Endothelial cell (in vitro differentiated cells): ENCODE measurements around the gene POLR3A. TPM values are rescaled to one million over a fixed set of nuclear protein-coding genes. Genes with fewer than 3 reads are reported as not detected.
A peak's percentile ranks its signal among the peaks of the same experiment; 100 is the strongest.
"Not testable (repeated sequence)": the region's sequence is repeated elsewhere in the genome, so short reads cannot be mapped to it uniquely, and the experiment has no call there.

Experiments
- DNase-seq: peaks from one replicate; pipeline ENCODE4 v3.0.0; 2021; ENCODE audit warnings: low spot score
- H3K27ac Mint-ChIP-seq: one replicate; pipeline ENCODE4 v1.8.0; 2021; ENCODE audit warnings: mixed read lengths, inconsistent platforms; ENCODE audit not compliant: unreplicated experiment
- H3K27me3 Mint-ChIP-seq: one replicate; pipeline ENCODE4 v1.8.0; 2021; ENCODE audit warnings: mild to moderate bottlenecking, moderate library complexity, mixed read lengths, inconsistent platforms; ENCODE audit not compliant: unreplicated experiment
- H3K36me3 Mint-ChIP-seq: one replicate; pipeline ENCODE4 v1.8.0; 2021; ENCODE audit warnings: mild to moderate bottlenecking, low read depth, mixed read lengths, inconsistent platforms; ENCODE audit not compliant: unreplicated experiment
- H3K4me1 Mint-ChIP-seq: one replicate; pipeline ENCODE4 v1.8.0; 2021; ENCODE audit warnings: mild to moderate bottlenecking, mixed read lengths, inconsistent platforms; ENCODE audit not compliant: unreplicated experiment
- H3K4me3 Mint-ChIP-seq: one replicate; pipeline ENCODE4 v1.8.0; 2021; ENCODE audit warnings: mild to moderate bottlenecking, mixed read lengths, inconsistent platforms; ENCODE audit not compliant: unreplicated experiment
- H3K9me3 Mint-ChIP-seq: one replicate; pipeline ENCODE4 v1.8.0; 2021; ENCODE audit warnings: mixed read lengths, inconsistent platforms; ENCODE audit not compliant: unreplicated experiment
- CTCF ChIP-seq: fragments of 200-600 bp; sonication (generic); IDR thresholded peaks from one replicate; pipeline ENCODE4 v1.5.0; 2021; ENCODE audit warnings: antibody characterized with exemption; ENCODE audit not compliant: unreplicated experiment
- long read RNA-seq: library from polyadenylated mRNA; unstranded; transcript quantifications from one replicate; pipeline ENCODE4 v2.0.0, GENCODE V29; 2020; ENCODE audit not compliant: unreplicated experiment
- total RNA-seq: library from RNA; stranded (reverse); fragmentation: NEBNext Ultra II Directional; extraction: Animal tissue kit (Norgen Biotek cat#: 25700); gene quantifications from one replicate; pipeline ENCODE4 v1.2.1, GENCODE V29; 2021; ENCODE audit not compliant: unreplicated experiment

POLR3A gene
- 18.4 TPM for total RNA-seq
- long read RNA-seq, partial matches to known transcripts = 3 of 3 reads
- long read RNA-seq, other reads (novel, unspliced or antisense) = 0 of 3 reads

- Mint-ChIP-seq H3K36me3 (peaks cover 20% of the 10 kb centered on the region), H3K4me3 (peak within 1 kb of the TSS; percentile 99), H3K4me1 (peaks cover 24% of the 10 kb centered on the region), H3K27ac (peak within 1 kb of the TSS; percentile 70), H3K27me3 (peaks cover 4% of the 10 kb centered on the region), H3K9me3 (no peaks in the 10 kb centered on the region)
- no peak for TF ChIP-seq CTCF
- DNase-seq = peak; percentile 85
Measured at GRCh38 chr10:78029269-78030226, at the start of gene POLR3A. Gene POLR3A, minus strand, starts transcription at chr10:78029515. Its CDS starts 108 bp downstream, at chr10:78029407.

- Mint-ChIP-seq H3K27ac (no peak overlapping the region), H3K36me3 (no peaks in the 10 kb centered on the region), H3K4me3 (no peak overlapping the region), H3K9me3 (no peaks in the 10 kb centered on the region), H3K27me3 (peaks cover 2% of the 10 kb centered on the region), H3K4me1 (no peaks in the 10 kb centered on the region)
- no peak for TF ChIP-seq CTCF
- DNase-seq = no peak
Measured at GRCh38 chr10:78078539-78079330, 49.4 kb upstream of the POLR3A start.

GRCh38 chr10:78075806-78076205 is 46.5 kb upstream of the POLR3A start:
- H3K27me3 Mint-ChIP-seq, DNase-seq, H3K27ac Mint-ChIP-seq, H3K9me3 Mint-ChIP-seq, H3K36me3 Mint-ChIP-seq, H3K4me1 Mint-ChIP-seq, H3K4me3 Mint-ChIP-seq: not testable (repeated sequence)

DNA sequence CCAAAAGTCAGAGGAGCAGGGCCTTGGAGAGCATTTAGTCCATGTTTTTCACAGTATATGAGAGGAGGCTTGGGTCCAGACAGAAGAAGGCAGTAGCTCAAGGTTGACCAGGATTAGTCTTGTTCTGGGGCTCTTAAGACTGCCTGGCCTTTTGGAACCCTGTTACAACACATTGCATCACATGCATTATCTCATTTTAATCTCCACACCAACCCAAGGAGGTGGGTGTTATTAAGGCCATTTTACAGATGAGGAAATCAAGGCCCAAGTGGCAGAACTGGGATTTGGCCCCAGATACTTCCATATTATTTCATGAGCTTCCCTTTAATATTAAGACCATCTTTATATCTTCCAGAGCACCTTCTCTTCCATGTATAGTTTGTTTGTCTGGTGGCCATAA is 43.2 kb upstream of the POLR3A start:
- H3K27ac Mint-ChIP-seq = no peak overlapping the region
- no peak overlapping the region for H3K4me3 Mint-ChIP-seq
- no peaks in the 10 kb centered on the region for H3K4me1 Mint-ChIP-seq
- no peak for DNase-seq
- TF ChIP-seq CTCF = no peak
- H3K9me3 Mint-ChIP-seq = no peaks in the 10 kb centered on the region
- no peaks in the 10 kb centered on the region for H3K36me3 Mint-ChIP-seq
- H3K27me3 Mint-ChIP-seq = no peaks in the 10 kb centered on the region

- H3K9me3 Mint-ChIP-seq = no peaks in the 10 kb centered on the region
- no peak for DNase-seq
- H3K4me1 Mint-ChIP-seq = no peaks in the 10 kb centered on the region
- TF ChIP-seq CTCF = no peak
- no peaks in the 10 kb centered on the region for H3K27me3 Mint-ChIP-seq
- no peak overlapping the region for H3K27ac Mint-ChIP-seq
- no peaks in the 10 kb centered on the region for H3K36me3 Mint-ChIP-seq
- H3K4me3 Mint-ChIP-seq = no peak overlapping the region
Measured at GRCh38 chr10:78071857-78072179, 42.5 kb upstream of the POLR3A start.
